Suppressor macrophage (primary cell): ENCODE results near the gene DDHD1.
"Not testable (repeated sequence)": the region's sequence is repeated elsewhere in the genome, so short reads cannot be mapped to it uniquely, and the experiment has no call there.

Source experiments
- DNase-seq, 4 experiments: peaks; one replicate each; pipeline ENCODE4 v3.0.0-alpha.2; 2020 to 2022

Gene DDHD1

GRCh38 chr14:53151523-53152183 is 1.5 kb downstream of the DDHD1 start:
- DNase-seq = peak; percentile 28 to 58 (median 32)

DNA sequence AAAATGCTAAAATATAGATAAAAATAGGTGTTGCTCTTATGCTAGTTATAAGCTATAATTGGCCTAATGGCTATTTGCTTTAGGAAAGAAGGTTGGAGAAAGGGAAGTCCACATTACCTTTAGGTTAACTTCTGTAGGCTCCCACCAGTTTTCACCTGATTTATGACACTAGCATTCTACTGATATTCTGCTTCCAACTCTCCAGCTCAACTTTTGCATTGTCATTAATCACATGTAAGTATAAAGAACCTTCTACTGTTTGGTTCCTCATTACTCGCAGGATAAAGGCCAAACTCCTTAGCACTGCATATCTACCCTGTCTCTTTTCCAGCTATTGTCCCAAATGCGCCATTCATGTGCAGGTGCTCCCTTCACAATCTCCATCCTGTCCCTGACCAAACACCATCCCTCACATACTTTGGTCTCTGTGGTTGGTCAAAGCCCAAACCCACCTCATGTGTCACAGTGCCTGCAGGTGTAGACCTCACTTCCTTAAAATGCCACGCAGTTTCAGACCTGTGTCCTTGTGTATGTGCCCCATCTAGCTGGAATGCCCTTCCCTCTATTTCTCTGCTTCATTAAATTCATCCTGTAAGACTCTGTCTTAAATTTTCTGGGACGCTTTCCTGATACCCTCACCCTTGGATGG is 3.3 kb downstream of the DDHD1 start:
- DNase-seq = peak in 3 of 4 experiments; percentile 9 to 52 (median 43)

DNA sequence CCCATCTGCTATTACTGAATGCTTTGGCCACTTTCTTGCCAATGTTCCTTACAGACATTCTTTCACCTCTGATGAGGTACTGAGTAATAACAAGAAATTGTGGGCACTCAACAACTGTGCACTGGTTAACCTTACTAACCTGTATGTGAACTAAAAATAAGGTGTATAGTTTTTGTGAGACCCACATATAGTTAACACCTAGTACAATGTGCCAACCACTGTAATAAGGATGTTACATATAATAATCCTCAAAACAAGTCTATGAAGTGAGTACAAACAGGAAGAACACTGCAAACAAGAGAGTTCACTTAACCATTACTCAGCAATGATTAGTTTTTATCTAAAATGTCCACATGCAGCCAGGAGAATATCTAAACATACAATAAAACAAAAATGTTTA is 4.5 kb downstream of the DDHD1 start:
- DNase-seq = peak in 1 of 4 experiments; percentile 14

GRCh38 chr14:53147893-53148292 is 5.2 kb downstream of the DDHD1 start:
- DNase-seq = no peak

- DNase-seq = no peak
These were observed 5.9 kb downstream of the DDHD1 start for GRCh38 chr14:53147208-53147607.

DNA sequence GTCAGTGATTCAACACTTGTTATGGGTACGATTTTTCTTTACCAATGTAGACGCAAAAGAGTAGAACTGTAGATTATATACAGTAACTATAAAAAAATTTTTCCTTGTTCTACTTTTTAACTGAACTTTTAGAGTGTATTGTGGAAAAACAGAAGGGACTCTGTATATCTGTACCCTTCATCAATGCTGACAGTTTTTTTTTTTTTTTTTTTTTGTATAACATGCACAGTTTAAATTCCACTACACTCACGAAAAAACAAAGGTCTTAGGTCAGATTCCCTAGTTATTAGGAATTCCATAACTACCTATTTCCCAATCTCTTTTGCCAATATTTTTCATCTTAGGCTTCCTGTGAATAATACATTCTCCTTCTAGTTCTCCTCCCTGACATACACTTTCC is 6.4 kb downstream of the DDHD1 start:
- DNase-seq = no peak

GRCh38 chr14:53144244-53144643 is 8.9 kb downstream of the DDHD1 start:
- no peak for DNase-seq

GRCh38 chr14:53140585-53140984 is 12.5 kb downstream of the DDHD1 start:
- no peak for DNase-seq

- no peak for DNase-seq
These were observed 15.4 kb downstream of the DDHD1 start for GRCh38 chr14:53137568-53138203.

- DNase-seq = not testable (repeated sequence)
These were observed 22.6 kb downstream of the DDHD1 start for GRCh38 chr14:53130491-53130890.

GRCh38 chr14:53128303-53129028 is 24.7 kb downstream of the DDHD1 start:
- peak in 1 of 4 experiments; percentile 12 for DNase-seq

DNA sequence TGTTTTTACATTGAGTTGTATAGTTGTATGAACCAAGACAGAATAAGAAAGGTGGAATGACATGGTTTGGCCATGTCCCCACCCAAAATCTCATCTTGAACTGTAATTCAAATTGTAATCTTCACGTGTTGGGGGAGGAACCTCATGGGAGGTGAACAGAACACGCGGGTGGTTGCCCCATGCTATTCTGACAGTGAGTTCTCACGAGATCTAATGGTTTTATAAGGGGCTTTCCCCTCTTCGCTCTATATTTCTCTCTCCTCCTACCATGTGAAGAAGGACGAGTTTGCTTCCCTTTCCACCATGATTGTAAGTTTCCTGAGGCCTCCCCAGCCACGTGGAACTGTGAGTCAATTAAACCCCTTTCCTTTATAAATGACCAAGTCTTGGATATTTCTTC is 25.3 kb downstream of the DDHD1 start:
- no peak for DNase-seq

- DNase-seq = no peak
These were observed 26.0 kb downstream of the DDHD1 start for GRCh38 chr14:53127151-53127550.

- peak in 2 of 4 experiments; percentile 36 to 40 for DNase-seq
These were observed 26.4 kb downstream of the DDHD1 start for GRCh38 chr14:53126731-53127130.

DNA sequence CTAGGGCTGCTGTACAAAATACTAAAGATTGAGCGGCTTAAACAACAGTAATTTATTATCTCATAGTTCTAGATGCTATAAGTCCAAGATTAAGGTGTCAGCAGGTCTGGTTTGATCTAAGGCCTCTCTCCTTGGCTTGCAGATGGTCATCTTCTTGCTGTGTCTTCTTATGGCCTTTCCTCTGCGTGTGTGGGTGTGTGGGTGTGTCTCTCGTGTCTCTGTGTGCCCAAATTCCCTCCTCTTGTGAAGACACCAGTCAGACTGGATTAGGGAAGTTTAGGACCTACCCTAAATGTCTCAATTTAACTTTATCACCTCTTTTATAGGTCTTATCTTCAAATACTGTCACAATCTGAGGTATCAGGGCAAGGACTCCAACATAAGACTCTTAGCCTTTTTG is 28.3 kb downstream of the DDHD1 start:
- DNase-seq = peak; percentile 56 to 73 (median 68)

DNA sequence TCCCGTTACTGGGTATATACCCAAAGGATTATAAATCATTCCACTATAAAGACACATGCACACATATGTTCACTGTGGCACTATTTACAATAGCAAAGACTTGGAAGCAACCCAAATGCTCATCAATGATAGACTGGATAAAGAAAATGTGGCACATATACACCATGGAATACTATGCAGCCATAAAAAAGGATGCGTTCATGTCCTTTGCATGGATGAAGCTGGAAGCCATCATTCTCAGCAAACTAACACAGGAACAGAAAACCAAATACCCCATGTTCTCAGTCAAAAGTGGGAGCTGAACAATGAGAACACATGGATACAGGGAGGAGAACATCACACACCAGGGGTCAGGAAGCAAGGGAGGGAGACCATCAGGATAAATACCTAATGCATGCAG is 31.7 kb downstream of the DDHD1 start:
- not testable (repeated sequence) for DNase-seq

GRCh38 chr14:53117479-53117878 is 35.6 kb downstream of the DDHD1 start:
- DNase-seq = not testable (repeated sequence)

GRCh38 chr14:53113989-53114388 is 39.1 kb downstream of the DDHD1 start:
- DNase-seq = no peak

DNA sequence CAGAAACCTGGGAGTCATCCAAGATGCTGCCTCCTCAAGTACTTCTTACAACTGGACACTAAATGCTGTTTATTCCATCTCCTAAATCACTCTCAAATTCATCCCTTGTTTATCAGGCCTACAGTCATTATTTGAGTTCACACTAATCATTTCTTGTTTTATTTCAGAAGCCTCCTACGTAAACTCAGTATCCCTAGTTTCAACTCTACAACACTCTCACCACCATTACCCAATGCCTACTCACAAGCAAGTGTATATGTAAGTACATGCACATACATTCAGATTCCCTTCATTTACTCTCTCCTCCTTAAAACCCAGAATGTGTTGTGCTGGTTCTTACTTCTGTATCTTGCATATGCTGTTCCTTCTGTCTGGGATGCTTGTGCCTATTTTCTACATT is 43.0 kb downstream of the DDHD1 start:
- no peak for DNase-seq

DNA sequence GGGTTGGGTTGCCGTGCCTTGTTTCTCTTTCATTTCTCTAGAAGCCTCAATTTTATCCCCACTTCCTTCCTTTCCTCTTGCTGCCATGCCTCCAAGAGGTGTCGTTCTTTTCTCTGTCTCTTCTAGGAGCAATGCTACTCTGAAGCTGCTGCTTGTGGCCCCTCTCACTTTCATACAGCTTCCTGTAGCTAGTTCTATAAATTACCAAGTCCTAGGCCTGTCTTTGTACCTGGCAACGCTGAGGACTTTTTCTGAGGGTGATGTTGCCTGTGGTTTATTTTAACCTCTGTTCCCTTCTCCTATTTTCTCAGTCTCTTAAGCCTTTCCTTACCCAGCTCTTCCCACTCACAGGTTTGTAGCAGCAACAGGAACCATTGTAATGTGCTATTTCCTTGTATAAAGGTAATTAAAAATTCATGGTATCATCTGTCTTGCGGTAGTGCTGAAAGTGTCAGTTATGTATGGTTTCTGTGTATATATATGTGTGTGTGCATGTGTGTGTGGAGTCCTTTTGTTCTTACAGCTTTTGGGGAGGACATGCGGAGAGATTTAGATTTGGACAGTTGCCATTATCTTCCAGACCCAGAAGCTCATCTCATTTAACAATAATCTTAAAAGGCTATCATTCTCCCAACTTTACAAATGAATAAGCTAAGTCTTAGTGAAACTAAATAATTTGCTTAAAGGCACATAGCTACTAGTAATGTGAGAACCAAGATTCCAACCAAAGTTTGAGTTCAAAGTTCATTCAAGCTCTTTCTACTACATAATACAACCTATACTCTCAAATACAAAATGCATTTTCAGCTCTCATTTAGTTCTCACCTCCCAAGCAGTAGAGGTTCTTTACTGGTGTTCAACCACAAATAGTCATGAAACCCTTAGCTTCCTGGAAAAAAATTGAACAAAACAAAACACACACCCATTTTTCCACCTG is 43.8 kb downstream of the DDHD1 start:
- peak; percentile 11 to 59 (median 46) for DNase-seq

DNA sequence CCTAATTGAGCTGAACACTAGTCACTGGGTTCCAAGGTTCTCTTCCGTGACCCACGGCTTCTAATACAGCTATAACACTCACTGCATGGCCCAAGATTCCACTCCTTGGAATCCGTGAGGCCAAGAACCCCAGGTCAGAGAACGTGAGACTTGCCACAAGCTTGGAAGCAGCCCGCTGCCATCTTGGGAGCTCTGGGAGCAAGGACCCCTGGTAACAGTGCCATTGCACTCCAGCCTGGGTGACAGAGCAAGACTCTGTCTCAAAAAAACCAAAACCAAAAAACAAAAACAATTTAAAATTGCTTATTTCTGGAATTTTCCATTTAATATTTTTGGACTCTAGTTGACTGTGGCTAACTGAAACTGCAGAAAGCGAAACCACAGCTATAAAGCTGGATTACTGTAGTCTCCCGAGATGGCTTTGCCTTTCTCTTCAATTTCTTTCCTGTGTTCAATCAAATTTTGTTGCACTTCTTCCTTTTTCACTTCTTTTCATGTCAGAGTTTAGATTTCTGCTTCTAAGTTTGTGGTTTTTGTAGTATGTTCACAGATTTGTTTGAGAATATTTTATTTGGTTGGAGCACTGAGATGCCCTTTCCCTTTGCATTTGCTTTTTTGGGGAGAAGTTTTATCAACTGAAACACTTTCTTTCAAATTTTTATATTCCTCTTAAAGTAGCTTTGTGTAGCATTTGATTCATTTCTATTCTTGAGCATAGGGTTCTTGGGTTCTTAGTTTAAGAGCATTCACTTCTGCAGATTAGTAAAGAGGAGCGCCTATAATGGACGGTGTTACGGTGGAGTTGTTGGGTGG is 44.6 kb downstream of the DDHD1 start:
- peak in 2 of 4 experiments; percentile 9 to 16 for DNase-seq
